Measurements from ENCODE around the gene CLASP1. TPM values are rescaled to one million over a fixed set of nuclear protein-coding genes. Genes with fewer than 3 reads are reported as not detected.

Gene CLASP1
- total and polyA plus RNA-seq, 2 experiments from 2014 or later: 16.6 to 56.3 TPM

DNA sequence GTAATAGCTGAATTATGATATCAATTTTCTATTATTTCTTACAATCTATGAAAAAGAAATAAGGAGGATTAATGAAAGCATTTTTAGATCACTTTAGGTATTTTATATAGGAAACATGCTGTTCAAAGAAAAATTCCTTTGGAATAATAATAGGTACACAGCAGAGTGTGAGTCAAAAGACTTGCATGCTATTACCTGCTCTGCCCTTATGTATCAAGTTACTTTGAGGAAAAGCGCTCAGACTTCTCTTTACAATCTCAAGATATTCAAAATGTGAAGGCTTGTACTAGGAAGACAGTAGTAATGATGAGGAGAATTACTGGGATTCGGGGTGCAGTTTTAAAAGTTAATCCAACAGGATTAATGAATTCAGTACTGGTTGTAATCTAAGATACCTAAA is 147.7 kb downstream of the CLASP1 start (continued):
- TF ChIP-seq, protein P1, sequence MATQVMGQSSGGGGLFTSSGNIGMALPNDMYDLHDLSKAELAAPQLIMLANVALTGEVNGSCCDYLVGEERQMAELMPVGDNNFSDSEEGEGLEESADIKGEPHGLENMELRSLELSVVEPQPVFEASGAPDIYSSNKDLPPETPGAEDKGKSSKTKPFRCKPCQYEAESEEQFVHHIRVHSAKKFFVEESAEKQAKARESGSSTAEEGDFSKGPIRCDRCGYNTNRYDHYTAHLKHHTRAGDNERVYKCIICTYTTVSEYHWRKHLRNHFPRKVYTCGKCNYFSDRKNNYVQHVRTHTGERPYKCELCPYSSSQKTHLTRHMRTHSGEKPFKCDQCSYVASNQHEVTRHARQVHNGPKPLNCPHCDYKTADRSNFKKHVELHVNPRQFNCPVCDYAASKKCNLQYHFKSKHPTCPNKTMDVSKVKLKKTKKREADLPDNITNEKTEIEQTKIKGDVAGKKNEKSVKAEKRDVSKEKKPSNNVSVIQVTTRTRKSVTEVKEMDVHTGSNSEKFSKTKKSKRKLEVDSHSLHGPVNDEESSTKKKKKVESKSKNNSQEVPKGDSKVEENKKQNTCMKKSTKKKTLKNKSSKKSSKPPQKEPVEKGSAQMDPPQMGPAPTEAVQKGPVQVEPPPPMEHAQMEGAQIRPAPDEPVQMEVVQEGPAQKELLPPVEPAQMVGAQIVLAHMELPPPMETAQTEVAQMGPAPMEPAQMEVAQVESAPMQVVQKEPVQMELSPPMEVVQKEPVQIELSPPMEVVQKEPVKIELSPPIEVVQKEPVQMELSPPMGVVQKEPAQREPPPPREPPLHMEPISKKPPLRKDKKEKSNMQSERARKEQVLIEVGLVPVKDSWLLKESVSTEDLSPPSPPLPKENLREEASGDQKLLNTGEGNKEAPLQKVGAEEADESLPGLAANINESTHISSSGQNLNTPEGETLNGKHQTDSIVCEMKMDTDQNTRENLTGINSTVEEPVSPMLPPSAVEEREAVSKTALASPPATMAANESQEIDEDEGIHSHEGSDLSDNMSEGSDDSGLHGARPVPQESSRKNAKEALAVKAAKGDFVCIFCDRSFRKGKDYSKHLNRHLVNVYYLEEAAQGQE (IDR thresholded peaks at IDR 0.05; ENCODE audit: unreplicated experiment): no peak
- TF ChIP-seq EZH2 (IDR thresholded peaks at IDR 0.05; ENCODE audit: low read depth, unreplicated experiment) (no peak), CREB1 (CRISPR knock-in tag; IDR thresholded peaks at IDR 0.05; ENCODE audit: low read depth) (no peak), JUNB (IDR thresholded peaks at IDR 0.05; ENCODE audit: unreplicated experiment) (no peak), STAT1 (IDR thresholded peaks at IDR 0.05; ENCODE audit: unreplicated experiment) (no peak), ZNF331 (CRISPR knock-in tag; IDR thresholded peaks at IDR 0.05; ENCODE audit: low read depth) (no peak)
- TF ChIP-seq, protein P2, sequence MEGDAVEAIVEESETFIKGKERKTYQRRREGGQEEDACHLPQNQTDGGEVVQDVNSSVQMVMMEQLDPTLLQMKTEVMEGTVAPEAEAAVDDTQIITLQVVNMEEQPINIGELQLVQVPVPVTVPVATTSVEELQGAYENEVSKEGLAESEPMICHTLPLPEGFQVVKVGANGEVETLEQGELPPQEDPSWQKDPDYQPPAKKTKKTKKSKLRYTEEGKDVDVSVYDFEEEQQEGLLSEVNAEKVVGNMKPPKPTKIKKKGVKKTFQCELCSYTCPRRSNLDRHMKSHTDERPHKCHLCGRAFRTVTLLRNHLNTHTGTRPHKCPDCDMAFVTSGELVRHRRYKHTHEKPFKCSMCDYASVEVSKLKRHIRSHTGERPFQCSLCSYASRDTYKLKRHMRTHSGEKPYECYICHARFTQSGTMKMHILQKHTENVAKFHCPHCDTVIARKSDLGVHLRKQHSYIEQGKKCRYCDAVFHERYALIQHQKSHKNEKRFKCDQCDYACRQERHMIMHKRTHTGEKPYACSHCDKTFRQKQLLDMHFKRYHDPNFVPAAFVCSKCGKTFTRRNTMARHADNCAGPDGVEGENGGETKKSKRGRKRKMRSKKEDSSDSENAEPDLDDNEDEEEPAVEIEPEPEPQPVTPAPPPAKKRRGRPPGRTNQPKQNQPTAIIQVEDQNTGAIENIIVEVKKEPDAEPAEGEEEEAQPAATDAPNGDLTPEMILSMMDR (conservative IDR thresholded peaks at IDR 0.05; ENCODE audit: low read depth in 2 of 2): no peak

DNA sequence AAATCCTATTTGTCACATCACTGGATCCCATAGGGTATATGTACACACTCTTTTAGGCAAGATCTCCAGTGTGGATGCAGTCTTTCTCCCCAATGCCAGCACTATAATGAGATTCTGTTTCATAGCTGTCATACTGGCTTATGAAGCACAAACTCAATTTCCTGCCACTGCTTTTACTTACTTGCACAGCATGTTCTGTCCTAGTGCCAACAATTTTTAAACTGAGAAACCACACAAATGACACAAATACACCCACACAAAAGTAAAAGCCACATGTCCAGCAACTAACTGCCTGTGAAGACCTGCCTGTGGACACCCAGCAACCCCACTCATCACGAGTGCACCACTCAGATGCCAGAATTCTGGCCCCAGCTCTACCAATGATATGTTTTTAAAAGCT is 148.2 kb downstream of the CLASP1 start:
- Histone ChIP-seq H3K4me2 (no peak overlapping the region), H3K9me2 (ENCODE audit: insufficient read depth) (no peaks in the 10 kb centered on the region; the same call in 1 of the 2 replicates), H3F3A (replicated peaks; ENCODE audit: low read depth) (no peaks in the 10 kb centered on the region), H2AFZ (no peak overlapping the region), H3K4me3 (no peak overlapping the region), H3K27me3 (ENCODE audit: insufficient read depth) (no peaks in the 10 kb centered on the region), H3K79me2 (replicated peaks; ENCODE audit: insufficient read depth) (peaks cover 6% of the 10 kb centered on the region; the same call in 1 of the 2 replicates), H3K4me1 (ENCODE audit: insufficient read depth) (no peaks in the 10 kb centered on the region), H3K36me3 (ENCODE audit: insufficient read depth) (peaks cover 15% of the 10 kb centered on the region), H4K20me1 (replicated peaks; ENCODE audit: insufficient read depth) (peaks cover 4% of the 10 kb centered on the region), H3K27ac (ENCODE audit: low read depth) (no peak overlapping the region)
- Mint-ChIP-seq H3K9me3 (peaks cover 8% of the 10 kb centered on the region), H3K4me3 (no peak overlapping the region), H3K27ac (no peak overlapping the region), H3K4me1 (no peaks in the 10 kb centered on the region; the same call in 2 of the 3 replicates), H3K36me3 (ENCODE audit: low read depth) (peaks cover 47% of the 10 kb centered on the region), H3K27me3 (ENCODE audit: insufficient read depth, low read depth, poor library complexity) (no peaks in the 10 kb centered on the region)
- ATAC-seq (no peak), DNase-seq (ENCODE audit: low spot score) (no peak)
- TF ChIP-seq JUNB (IDR thresholded peaks at IDR 0.05; ENCODE audit: unreplicated experiment): no peak
- TF ChIP-seq, protein P1 (IDR thresholded peaks at IDR 0.05; ENCODE audit: unreplicated experiment): no peak
- no peak for TF ChIP-seq ZNF331 (CRISPR knock-in tag; IDR thresholded peaks at IDR 0.05; ENCODE audit: low read depth)
- no peak for TF ChIP-seq ZNF114 (CRISPR knock-in tag; IDR thresholded peaks at IDR 0.05)
- TF ChIP-seq, protein P2 (conservative IDR thresholded peaks at IDR 0.05; ENCODE audit: low read depth in 2 of 2): no peak
